ENCODE data around the gene ANKRD16. TPM values are rescaled to one million over a fixed set of nuclear protein-coding genes. Genes with fewer than 3 reads are reported as not detected.

ANKRD16 gene
- total and polyA plus RNA-seq, 2 of the 8 experiments (the other 6 are each of a cell fraction or from before 2014, with no cell fraction given) = 8.2 to 12.7 TPM

GRCh38 chr10:5897504-5897903 is 7.8 kb upstream of the ANKRD16 start:
- DNase-seq (ENCODE audit: low read depth in 1 of 2, low spot score in 2 of 2) (no peak), FAIRE-seq (no peak)
- Histone ChIP-seq H2BK20ac (ENCODE audit: low read length) (no peak overlapping the region), H4K20me1 (replicated peaks in 1 of 2; ENCODE audit: control insufficient read depth in 1 of 2, insufficient read depth in 2 of 2, low read length in 2 of 2) (peaks cover 16 to 18% of the 10 kb centered on the region in 2 experiments), H3K4ac (replicated peaks; ENCODE audit: insufficient read length, low read depth, low read length) (no peak overlapping the region), H2BK12ac (ENCODE audit: low read depth, low read length) (no peak overlapping the region), H2AFZ (ENCODE audit: low read length) (no peak overlapping the region), H3K56ac (replicated peaks; ENCODE audit: insufficient read length, low read depth, low read length) (no peak overlapping the region), H2BK5ac (ENCODE audit: low read depth, low read length) (no peak overlapping the region), H2BK15ac (ENCODE audit: low read length) (no peak overlapping the region), H3K23me2 (ENCODE audit: low read depth, low read length) (no peaks in the 10 kb centered on the region), H3K27me3 (replicated peaks in 1 of 4; ENCODE audit: control insufficient read depth in 3 of 4, extremely low read depth in 1 of 4, insufficient read depth in 3 of 4, low read length in 3 of 4) (no peaks in the 10 kb centered on the region; a peak in 1 of 7 replicates), H2BK120ac (replicated peaks; ENCODE audit: low read depth, low read length) (no peak overlapping the region), H3K4me1 (replicated peaks in 1 of 4; ENCODE audit: control insufficient read depth in 3 of 4, insufficient read depth in 4 of 4, low read length in 3 of 4) (peaks cover 0 to 5% (median 0%) of the 10 kb centered on the region in 4 experiments; a peak in 2 of 7 replicates), H4K8ac (ENCODE audit: extremely low read depth, insufficient read depth, low read length) (no peak overlapping the region), H3K18ac (ENCODE audit: extremely low read depth, low read length) (no peak overlapping the region), H3K14ac (ENCODE audit: insufficient read length) (no peak overlapping the region), H3K27ac (ENCODE audit: low read depth, low read length) (no peak overlapping the region), H4K5ac (ENCODE audit: insufficient read length, low read depth, low read length) (no peak overlapping the region), H4K91ac (replicated peaks; ENCODE audit: insufficient read length, low read length) (no peak overlapping the region), H3K4me2 (ENCODE audit: insufficient read depth in 1 of 2, low read depth in 2 of 2, low read length in 2 of 2) (no peak overlapping the region), H3K79me1 (ENCODE audit: low read depth, low read length) (peaks cover 5% of the 10 kb centered on the region; the same call in 1 of the 2 replicates), H3K36me3 (ENCODE audit: control insufficient read depth in 2 of 4, insufficient read depth in 4 of 4, low read length in 3 of 4) (peaks cover 0 to 24% (median 13%) of the 10 kb centered on the region in 4 experiments; a peak in 6 of 8 replicates), H3K79me2 (ENCODE audit: control insufficient read depth in 1 of 2, insufficient read depth in 2 of 2, low read length in 2 of 2) (peaks cover 0 to 47% of the 10 kb centered on the region in 2 experiments; a peak in 3 of 4 replicates), H3K4me3 (ENCODE audit: extremely low read depth in 1 of 4, insufficient read depth in 2 of 4, low read depth in 3 of 4, low read length in 4 of 4) (no peak overlapping the region), H3K23ac (ENCODE audit: insufficient read length) (no peak overlapping the region), H2AK5ac (ENCODE audit: low read depth, low read length) (no peak overlapping the region), H3K9me3 (ENCODE audit: insufficient read depth in 2 of 2, low read depth in 1 of 2, low read length in 1 of 2) (no peaks in the 10 kb centered on the region), H3K9ac (replicated peaks in 1 of 4; ENCODE audit: extremely low read depth in 1 of 4, low read depth in 3 of 4, low read length in 3 of 4) (no peak overlapping the region)
- ChIA-PET POLR2A (ENCODE audit: partially characterized antibody) (no interaction called here), CTCF (ENCODE audit: partially characterized antibody) (interaction anchor here (0.6 kb wide), 1 partner anchor 47 kb away, joined by 3 read pairs; no protein-coding TSS in a partner anchor)
- WGBS, 2 experiments (ENCODE audit: extremely low coverage in 1 of 2, insufficient coverage in 1 of 2, insufficient read length in 1 of 2, insufficient replicate concordance in 2 of 2, low coverage in 1 of 2, low lambda C conversion rate in 2 of 2, missing lambda C conversion rate in 1 of 2) = 93% methylated on average over 8 of the region's 8 CpGs; no CpG with 5 or more reads in 1 of the 2 experiments
- TF ChIP-seq POLR2AphosphoS5 (IDR thresholded peaks at IDR 0.05; ENCODE audit: low read depth, low read length) = no peak
- TF ChIP-seq POU5F1 (IDR thresholded peaks at IDR 0.05; ENCODE audit: low read depth, low read length) = no peak
- no peak for TF ChIP-seq SP2 (IDR thresholded peaks at IDR 0.05; ENCODE audit: low read length)
- no peak for TF ChIP-seq YY1 (IDR thresholded peaks at IDR 0.05; ENCODE audit: low read depth, low read length)
- TF ChIP-seq TCF12 (IDR thresholded peaks at IDR 0.05; ENCODE audit: low read depth, low read length) = no peak
